Measurements from ENCODE around the gene GRID1.
"Not testable (repeated sequence)": the region's sequence is repeated elsewhere in the genome, so short reads cannot be mapped to it uniquely, and the experiment has no call there.

GRID1 gene

GRCh38 chr10:85741626-85742300, 624.8 kb downstream of the GRID1 start:
- DNase-seq, result no peak

GRCh38 chr10:85735997-85736396, 630.6 kb downstream of the GRID1 start:
- no peak for DNase-seq

GRCh38 chr10:85734791-85735190, 631.8 kb downstream of the GRID1 start:
- no peak for DNase-seq

GRCh38 chr10:85724215-85724614, 642.4 kb downstream of the GRID1 start:
- no peak for DNase-seq

- no peak for DNase-seq
These were observed 645.5 kb downstream of the GRID1 start for GRCh38 chr10:85720931-85721590.

GRCh38 chr10:85719408-85719807, 647.2 kb downstream of the GRID1 start:
- no peak for DNase-seq

GRCh38 chr10:85713885-85714284, 652.7 kb downstream of the GRID1 start:
- no peak for DNase-seq

GRCh38 chr10:85702768-85703167, 663.8 kb downstream of the GRID1 start:
- DNase-seq, result no peak

- DNase-seq, result not testable (repeated sequence)
These were observed 667.5 kb downstream of the GRID1 start for GRCh38 chr10:85699066-85699465.

- DNase-seq, result no peak
These were observed 669.7 kb downstream of the GRID1 start for GRCh38 chr10:85696893-85697292.

GRCh38 chr10:85682621-85683020, 684.0 kb downstream of the GRID1 start:
- no peak for DNase-seq

GRCh38 chr10:85679710-85680109, 686.9 kb downstream of the GRID1 start:
- DNase-seq, result no peak

GRCh38 chr10:85679061-85679460, 687.5 kb downstream of the GRID1 start:
- DNase-seq, result no peak

GRCh38 chr10:85674851-85675250, 691.7 kb downstream of the GRID1 start:
- no peak for DNase-seq

- DNase-seq, result no peak
These were observed 693.3 kb downstream of the GRID1 start for GRCh38 chr10:85673270-85673669.

GRCh38 chr10:85671530-85671929, 695.1 kb downstream of the GRID1 start:
- no peak for DNase-seq

GRCh38 chr10:85668522-85668921, 698.1 kb downstream of the GRID1 start:
- no peak for DNase-seq

GRCh38 chr10:85667638-85668233, 698.9 kb downstream of the GRID1 start:
- DNase-seq, result no peak

- no peak for DNase-seq
These were observed 699.6 kb downstream of the GRID1 start for GRCh38 chr10:85666987-85667386.

- no peak for DNase-seq
These were observed 700.5 kb downstream of the GRID1 start for GRCh38 chr10:85666102-85666501.

- DNase-seq, result no peak
These were observed 700.9 kb downstream of the GRID1 start for GRCh38 chr10:85665681-85666080.

- no peak for DNase-seq
These were observed 701.5 kb downstream of the GRID1 start for GRCh38 chr10:85665078-85665477.

GRCh38 chr10:85661123-85661522, 705.5 kb downstream of the GRID1 start:
- no peak for DNase-seq

- DNase-seq, result no peak
These were observed 707.3 kb downstream of the GRID1 start for GRCh38 chr10:85659331-85659730.
